Stimulated activated effector memory CD8-positive, alpha-beta T cell treated with anti-CD3 and anti-CD28 coated beads, Interleukin-12 subunit alpha, Interleukin-12 subunit beta, amount 100 ng/mL, for 72 hours (primary cell): ENCODE results near the gene CRACDL.
A peak's percentile ranks its signal among the peaks of the same experiment; 100 is the strongest.
"Not testable (repeated sequence)": the region's sequence is repeated elsewhere in the genome, so short reads cannot be mapped to it uniquely, and the experiment has no call there.

Experiments
- ATAC-seq: fragments of 150-1000 bp; cut with Tn5 transposase; 2 replicates; pipeline ENCODE4 v1.10.0; 2021
- DNase-seq, 2 donors: peaks; one replicate each; pipeline ENCODE4 v3.0.0; 2021 to 2022; ENCODE audit warnings: low spot score in 2 of 2
- H3K27ac Mint-ChIP-seq: one replicate; pipeline ENCODE4 v1.8.0; 2022; ENCODE audit warnings: mild to moderate bottlenecking, mixed read lengths
- H3K36me3 Mint-ChIP-seq: one replicate; pipeline ENCODE4 v1.8.0; 2022; ENCODE audit warnings: mild to moderate bottlenecking, mixed read lengths
- H3K4me1 Mint-ChIP-seq: one replicate; pipeline ENCODE4 v1.8.0; 2022; ENCODE audit warnings: mixed read lengths
- H3K4me3 Mint-ChIP-seq: one replicate; pipeline ENCODE4 v1.8.0; 2022; ENCODE audit warnings: mild to moderate bottlenecking, mixed read lengths
- H3K9me3 Mint-ChIP-seq: one replicate; pipeline ENCODE4 v1.8.0; 2022; ENCODE audit warnings: mixed read lengths

CRACDL gene

GRCh38 chr2:98752711-98753110, 183.3 kb downstream of the CRACDL start:
- H3K4me3 Mint-ChIP-seq = not testable (repeated sequence)

GRCh38 chr2:98751748-98752147, 184.3 kb downstream of the CRACDL start:
- Mint-ChIP-seq H3K9me3 (no peaks in the 10 kb centered on the region), H3K4me1 (peaks cover 11% of the 10 kb centered on the region), H3K27ac (no peak overlapping the region), H3K36me3 (no peaks in the 10 kb centered on the region), H3K4me3 (no peak overlapping the region)
- DNase-seq = no peak
- no peak for ATAC-seq

More at GRCh38 chr2:98752711-98753110, 183.3 kb downstream of the CRACDL start:
- peaks cover 20% of the 10 kb centered on the region for H3K4me1 Mint-ChIP-seq
- not testable (repeated sequence) for H3K36me3 Mint-ChIP-seq, DNase-seq, H3K27ac Mint-ChIP-seq, H3K9me3 Mint-ChIP-seq, ATAC-seq

GRCh38 chr2:98750593-98751282, 185.3 kb downstream of the CRACDL start:
- Mint-ChIP-seq H3K36me3 (no peaks in the 10 kb centered on the region), H3K27ac (no peak overlapping the region), H3K4me1 (peaks cover 11% of the 10 kb centered on the region), H3K9me3 (no peaks in the 10 kb centered on the region), H3K4me3 (no peak overlapping the region)
- ATAC-seq (no peak), DNase-seq (no peak)

GRCh38 chr2:98749066-98749450, 187.0 kb downstream of the CRACDL start:
- Mint-ChIP-seq H3K4me1 (peaks cover 18% of the 10 kb centered on the region), H3K27ac (peak overlapping the region; percentile 16), H3K4me3 (peak overlapping the region; percentile 4), H3K36me3 (no peaks in the 10 kb centered on the region), H3K9me3 (no peaks in the 10 kb centered on the region)
- DNase-seq = no peak
- peak; percentile 77 for ATAC-seq

GRCh38 chr2:98748292-98749065, 187.5 kb downstream of the CRACDL start:
- DNase-seq (no peak), ATAC-seq (peak; percentile 55)
- no peaks in the 10 kb centered on the region for H3K9me3 Mint-ChIP-seq
- no peaks in the 10 kb centered on the region for H3K36me3 Mint-ChIP-seq
- H3K4me3 Mint-ChIP-seq = peak overlapping the region; percentile 4
- peaks cover 18% of the 10 kb centered on the region for H3K4me1 Mint-ChIP-seq
- peak overlapping the region; percentile 16 for H3K27ac Mint-ChIP-seq

- no peak for ATAC-seq
- no peaks in the 10 kb centered on the region for H3K36me3 Mint-ChIP-seq
- DNase-seq = no peak
- no peaks in the 10 kb centered on the region for H3K9me3 Mint-ChIP-seq
- peak overlapping the region; percentile 4 for H3K4me3 Mint-ChIP-seq
- peaks cover 20% of the 10 kb centered on the region for H3K4me1 Mint-ChIP-seq
- H3K27ac Mint-ChIP-seq = no peak overlapping the region
Observed at GRCh38 chr2:98747888-98748287, 188.1 kb downstream of the CRACDL start.

GRCh38 chr2:98746426-98746825, 189.6 kb downstream of the CRACDL start:
- H3K36me3 Mint-ChIP-seq = no peaks in the 10 kb centered on the region
- peak; percentile 61 for ATAC-seq
- no peaks in the 10 kb centered on the region for H3K9me3 Mint-ChIP-seq
- H3K27ac Mint-ChIP-seq = no peak overlapping the region
- peaks cover 24% of the 10 kb centered on the region for H3K4me1 Mint-ChIP-seq
- no peak overlapping the region for H3K4me3 Mint-ChIP-seq
- no peak for DNase-seq

GRCh38 chr2:98744595-98744994, 191.4 kb downstream of the CRACDL start:
- no peak for DNase-seq

More at GRCh38 chr2:98744595-98744994, 191.4 kb downstream of the CRACDL start:
- Mint-ChIP-seq H3K36me3 (no peaks in the 10 kb centered on the region), H3K4me3 (no peak overlapping the region), H3K27ac (no peak overlapping the region), H3K9me3 (no peaks in the 10 kb centered on the region), H3K4me1 (peaks cover 24% of the 10 kb centered on the region)
- ATAC-seq = no peak
